Measurements from ENCODE around the gene RNF144A.

Gene RNF144A

DNA sequence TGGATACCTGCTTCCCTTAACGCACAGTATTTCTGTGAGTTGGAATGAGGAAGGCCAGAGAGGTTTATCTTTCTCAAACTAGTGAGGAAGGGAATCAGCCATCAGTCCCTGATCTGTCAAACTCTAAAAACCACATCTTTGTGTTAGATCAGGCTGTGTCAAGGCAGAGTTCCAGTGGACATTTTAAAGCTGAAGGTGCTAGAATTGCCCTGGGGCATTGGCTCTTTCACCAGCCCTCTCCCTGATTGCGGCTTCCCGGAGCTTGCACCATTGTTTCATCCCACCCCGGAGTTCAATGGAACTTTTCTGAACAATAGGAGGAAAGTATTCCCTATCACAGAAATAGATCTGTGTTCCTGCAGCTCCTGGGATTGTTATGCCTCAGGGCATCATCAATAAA lies 110.2 kb downstream of the RNF144A start:
- no peak for DNase-seq (ENCODE audit: low read depth)
- TF ChIP-seq, protein P1, sequence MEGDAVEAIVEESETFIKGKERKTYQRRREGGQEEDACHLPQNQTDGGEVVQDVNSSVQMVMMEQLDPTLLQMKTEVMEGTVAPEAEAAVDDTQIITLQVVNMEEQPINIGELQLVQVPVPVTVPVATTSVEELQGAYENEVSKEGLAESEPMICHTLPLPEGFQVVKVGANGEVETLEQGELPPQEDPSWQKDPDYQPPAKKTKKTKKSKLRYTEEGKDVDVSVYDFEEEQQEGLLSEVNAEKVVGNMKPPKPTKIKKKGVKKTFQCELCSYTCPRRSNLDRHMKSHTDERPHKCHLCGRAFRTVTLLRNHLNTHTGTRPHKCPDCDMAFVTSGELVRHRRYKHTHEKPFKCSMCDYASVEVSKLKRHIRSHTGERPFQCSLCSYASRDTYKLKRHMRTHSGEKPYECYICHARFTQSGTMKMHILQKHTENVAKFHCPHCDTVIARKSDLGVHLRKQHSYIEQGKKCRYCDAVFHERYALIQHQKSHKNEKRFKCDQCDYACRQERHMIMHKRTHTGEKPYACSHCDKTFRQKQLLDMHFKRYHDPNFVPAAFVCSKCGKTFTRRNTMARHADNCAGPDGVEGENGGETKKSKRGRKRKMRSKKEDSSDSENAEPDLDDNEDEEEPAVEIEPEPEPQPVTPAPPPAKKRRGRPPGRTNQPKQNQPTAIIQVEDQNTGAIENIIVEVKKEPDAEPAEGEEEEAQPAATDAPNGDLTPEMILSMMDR (conservative IDR thresholded peaks at IDR 0.05; ENCODE audit: low read depth, low read length): no peak
- no peak overlapping the region for H3K4me3 ChIP-seq (ENCODE audit: low read length)

DNA sequence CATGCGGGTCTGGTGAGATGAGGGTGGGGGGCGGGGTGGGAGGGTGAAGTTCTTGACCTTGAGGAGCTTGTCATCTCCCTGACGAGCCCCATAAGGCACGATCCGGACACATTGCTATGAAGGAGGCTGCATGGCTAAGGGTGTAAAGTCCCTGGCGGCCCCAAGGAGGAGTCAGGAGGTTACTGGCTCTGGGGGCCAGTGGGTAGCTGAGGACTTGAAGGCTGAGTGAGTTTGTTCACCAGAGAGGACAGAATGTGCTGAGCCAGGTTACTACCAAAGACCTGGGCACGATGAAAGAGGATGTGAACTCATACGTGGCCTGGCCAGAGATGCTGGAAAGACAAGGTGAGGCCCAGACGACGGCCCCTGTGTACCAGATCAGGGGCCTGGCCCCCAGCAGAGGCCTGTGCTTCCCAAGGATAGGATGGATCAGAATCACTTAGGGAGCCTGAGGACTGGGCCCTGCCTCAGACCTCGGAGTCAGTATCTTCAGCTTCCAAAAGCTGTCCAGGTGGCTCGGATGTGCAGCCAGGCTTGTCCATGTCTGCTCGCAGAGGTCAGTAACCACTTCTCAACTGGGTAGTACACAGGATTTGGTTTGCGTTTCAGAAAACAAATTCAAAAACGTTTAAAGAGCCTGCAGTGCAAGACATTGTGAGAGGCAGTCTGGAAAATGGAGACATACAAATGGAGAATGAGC lies 110.9 kb downstream of the RNF144A start:
- TF ChIP-seq, protein P1 (conservative IDR thresholded peaks at IDR 0.05; ENCODE audit: low read depth, low read length): no peak
- no peak for DNase-seq (ENCODE audit: low read depth)
- H3K4me3 ChIP-seq (ENCODE audit: low read length): no peak overlapping the region

DNA sequence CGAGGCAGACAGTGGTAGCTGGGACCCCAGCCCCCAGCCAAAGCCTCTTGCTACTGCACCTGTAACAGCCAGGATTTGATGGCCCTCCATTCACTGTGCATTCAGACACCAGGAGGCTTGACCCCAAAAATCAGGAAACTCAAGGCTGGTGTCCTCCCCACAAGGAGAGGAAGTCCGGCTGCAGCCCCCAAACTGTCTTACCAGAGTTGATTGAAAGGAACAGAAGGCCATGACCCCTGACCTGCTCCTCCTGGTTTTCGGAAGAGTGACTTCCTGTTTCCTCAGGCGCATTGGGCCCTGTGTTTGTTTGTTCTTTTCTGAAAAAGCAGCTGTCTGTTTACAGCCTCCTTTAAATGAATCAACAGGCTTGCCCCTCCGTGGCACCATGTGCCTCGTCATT lies 111.6 kb downstream of the RNF144A start:
- TF ChIP-seq, protein P1 (conservative IDR thresholded peaks at IDR 0.05; ENCODE audit: low read depth, low read length): no peak

DNA sequence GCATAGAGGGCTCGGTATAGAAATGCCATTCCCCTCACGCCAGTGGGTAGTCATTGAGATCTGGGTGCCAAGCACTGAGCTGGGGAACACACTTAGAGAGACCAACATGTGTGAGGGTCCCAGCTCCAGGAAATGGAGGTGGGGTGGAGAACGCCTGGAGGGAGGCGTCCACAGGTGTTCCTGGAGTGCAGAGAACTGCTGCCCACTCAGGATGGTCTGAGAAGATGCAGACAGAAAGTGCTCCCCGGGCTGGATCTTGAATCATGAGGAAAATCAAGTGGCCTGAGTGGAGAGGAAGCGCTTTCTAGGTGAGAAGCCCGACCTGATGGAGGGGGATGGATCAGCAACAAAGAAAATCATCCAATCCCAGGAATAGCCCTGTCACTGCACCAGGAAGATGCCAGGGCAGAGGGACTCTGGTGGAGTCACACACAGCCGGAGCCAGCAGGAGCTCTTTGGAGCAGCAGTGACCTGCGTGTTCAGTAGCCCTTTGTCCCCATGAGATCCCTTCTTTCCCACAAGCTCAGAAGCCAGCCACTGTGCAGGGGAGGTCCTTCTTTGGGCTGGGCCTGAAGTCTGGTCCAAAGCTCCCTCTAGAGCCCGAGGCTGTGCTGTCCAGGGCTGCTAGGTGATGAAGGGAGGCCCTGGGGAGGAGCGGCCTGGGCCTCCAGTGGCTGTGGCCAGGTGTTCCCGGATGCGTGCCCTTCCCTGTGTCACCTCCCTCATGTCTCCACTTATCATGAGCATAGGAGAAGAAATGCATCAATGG lies 112.3 kb downstream of the RNF144A start:
- no peak overlapping the region for H3K4me3 ChIP-seq (ENCODE audit: low read length)
- TF ChIP-seq, protein P1 (conservative IDR thresholded peaks at IDR 0.05; ENCODE audit: low read depth, low read length): no peak
- DNase-seq (ENCODE audit: low read depth): no peak

More for the DNA sequence above, 111.6 kb downstream of the RNF144A start:
- DNase-seq (ENCODE audit: low read depth): no peak
- no peak overlapping the region for H3K4me3 ChIP-seq (ENCODE audit: low read length)

DNA sequence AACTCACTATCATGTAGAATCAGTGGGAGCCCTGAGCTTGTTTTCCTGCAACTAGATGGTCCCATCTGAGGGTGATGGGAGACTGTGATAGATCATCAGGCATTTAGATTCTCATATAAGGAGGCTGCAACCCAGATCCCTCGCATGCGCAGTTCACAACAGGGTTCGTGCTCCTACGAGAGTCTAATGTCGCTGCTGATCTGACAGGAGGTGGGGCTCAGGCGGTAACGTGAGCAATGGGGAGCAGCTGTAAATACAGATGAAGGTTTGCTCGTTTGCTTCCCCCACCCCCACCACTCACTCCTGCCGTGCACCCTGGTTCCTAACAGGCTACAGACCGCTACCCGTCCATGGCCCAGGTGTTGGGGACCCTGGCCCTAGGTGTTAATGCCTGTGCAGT lies 113.6 kb downstream of the RNF144A start:
- H3K4me3 ChIP-seq (ENCODE audit: low read length): no peak overlapping the region
- no peak for DNase-seq (ENCODE audit: low read depth)
- TF ChIP-seq, protein P1 (conservative IDR thresholded peaks at IDR 0.05; ENCODE audit: low read depth, low read length): no peak

DNA sequence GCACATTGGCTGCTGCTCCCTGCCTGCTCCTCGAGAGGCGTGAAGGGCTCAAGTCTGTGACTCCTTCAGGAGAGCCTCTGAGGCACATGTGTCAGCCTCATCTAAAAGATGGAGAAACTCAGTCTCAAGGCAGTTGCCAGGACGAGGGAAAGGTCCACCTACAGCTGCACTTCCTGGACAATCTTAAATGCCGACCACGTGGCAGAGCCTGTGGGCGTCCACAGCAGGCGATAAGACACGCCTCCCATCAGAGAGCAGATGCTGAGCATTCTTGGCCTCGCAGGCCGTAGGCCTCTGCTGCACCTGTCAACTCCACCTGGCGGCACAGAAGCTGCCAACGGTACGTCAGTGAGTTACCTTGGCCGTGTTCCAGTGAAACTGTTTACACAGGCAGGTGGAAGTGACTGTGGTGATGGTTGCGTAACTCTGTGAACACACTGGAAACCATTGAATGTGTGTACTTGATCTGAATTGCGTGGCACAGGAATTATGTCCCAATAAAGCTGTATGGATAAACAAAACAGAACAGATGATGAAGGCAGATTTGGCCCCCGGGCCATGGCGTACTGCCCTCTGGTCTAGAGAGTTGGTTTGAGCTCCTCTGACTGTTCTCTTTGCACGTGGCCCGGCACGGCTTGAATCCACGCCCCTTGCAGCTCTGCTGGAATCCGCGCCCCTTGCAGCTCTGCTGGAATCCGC lies 114.5 kb downstream of the RNF144A start:
- no peak for DNase-seq (ENCODE audit: low read depth)
- TF ChIP-seq, protein P1 (conservative IDR thresholded peaks at IDR 0.05; ENCODE audit: low read depth, low read length): no peak
- H3K4me3 ChIP-seq (ENCODE audit: low read length): no peak overlapping the region
